GM12873 (cell line): ENCODE results near the gene CSF2RB.

Experiments used
- TF ChIP-seq, protein P1 (sequence below): IDR thresholded peaks from 2 replicates; pipeline ENCODE4 v1.5.1; 2012; ENCODE audit warnings: low read depth, mild to moderate bottlenecking, moderate library complexity, low read length, control low read depth; ENCODE audit not compliant: insufficient read depth; ENCODE audit errors: missing control alignments

The CSF2RB gene

DNA sequence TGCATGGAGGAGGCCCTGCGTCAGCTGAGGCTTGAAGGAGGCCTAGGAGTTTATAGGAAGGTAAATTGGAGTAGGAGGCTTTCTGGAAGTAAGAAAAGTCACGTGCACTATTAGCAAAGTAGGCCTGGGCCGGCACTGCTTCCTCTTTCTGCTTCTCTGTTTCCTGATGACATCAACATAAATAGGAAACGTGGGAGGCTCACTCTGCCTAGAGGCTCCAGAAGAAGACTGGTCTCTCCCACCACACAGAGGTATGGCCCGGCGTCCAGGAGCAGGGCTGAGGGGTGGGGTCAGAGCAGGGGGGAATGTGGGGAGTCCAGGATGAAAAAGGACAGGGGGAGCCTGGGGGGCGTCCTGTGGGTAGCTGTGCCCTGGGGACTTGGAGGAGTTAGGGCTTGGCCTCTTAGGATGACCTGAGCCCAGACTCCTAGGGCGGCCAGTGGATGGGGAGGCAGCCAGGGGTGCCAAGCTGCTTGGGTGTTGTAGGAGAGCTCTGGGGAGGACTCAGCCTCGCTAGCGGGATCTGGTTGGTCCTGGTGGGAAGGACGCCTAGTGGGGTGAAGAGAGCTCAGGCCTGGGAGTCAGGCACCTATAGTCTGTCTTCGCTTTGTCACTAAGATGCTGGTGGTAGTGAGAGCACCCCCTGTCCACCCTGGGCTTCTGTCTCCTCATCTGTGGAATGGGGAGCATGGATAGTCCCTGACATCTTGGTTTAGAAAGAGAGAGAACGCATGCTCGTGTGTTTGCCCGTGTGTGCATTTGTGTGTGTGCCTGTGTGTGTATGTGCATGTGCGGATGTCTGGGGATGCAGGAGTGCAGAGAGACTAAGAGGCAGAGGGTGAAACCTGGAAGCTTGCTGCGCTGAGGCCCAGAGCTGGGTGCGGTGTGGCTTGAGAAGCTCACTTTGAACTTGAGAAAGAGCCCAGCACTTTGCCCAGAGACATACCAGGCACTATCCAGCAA, at the start of gene CSF2RB:
TSS of gene CSF2RB (plus strand) at position 202 of the 963 bp plus-strand sequence. CDS start 8,580 bp downstream, outside the sequence.
- TF ChIP-seq, protein P1, sequence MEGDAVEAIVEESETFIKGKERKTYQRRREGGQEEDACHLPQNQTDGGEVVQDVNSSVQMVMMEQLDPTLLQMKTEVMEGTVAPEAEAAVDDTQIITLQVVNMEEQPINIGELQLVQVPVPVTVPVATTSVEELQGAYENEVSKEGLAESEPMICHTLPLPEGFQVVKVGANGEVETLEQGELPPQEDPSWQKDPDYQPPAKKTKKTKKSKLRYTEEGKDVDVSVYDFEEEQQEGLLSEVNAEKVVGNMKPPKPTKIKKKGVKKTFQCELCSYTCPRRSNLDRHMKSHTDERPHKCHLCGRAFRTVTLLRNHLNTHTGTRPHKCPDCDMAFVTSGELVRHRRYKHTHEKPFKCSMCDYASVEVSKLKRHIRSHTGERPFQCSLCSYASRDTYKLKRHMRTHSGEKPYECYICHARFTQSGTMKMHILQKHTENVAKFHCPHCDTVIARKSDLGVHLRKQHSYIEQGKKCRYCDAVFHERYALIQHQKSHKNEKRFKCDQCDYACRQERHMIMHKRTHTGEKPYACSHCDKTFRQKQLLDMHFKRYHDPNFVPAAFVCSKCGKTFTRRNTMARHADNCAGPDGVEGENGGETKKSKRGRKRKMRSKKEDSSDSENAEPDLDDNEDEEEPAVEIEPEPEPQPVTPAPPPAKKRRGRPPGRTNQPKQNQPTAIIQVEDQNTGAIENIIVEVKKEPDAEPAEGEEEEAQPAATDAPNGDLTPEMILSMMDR = no peak

DNA sequence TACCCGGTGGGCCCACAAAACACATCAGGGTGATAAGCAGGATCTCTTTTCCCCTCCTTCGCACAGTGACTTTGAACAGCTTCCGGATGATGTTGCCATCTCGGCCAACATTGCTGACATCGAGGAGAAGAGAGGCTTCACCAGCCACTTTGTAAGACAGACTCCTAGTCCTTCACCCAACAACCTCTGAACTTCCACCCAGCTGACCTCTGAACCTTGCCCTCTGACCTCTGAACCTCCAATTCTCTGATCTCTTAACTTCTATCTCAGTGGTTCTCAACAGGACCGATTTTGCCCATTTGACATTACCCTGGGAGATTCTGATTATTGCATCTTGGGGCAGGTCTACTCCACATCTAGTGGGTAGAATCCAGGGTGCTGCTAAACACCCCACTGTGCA, 49.4 kb upstream of the CSF2RB start:
- TF ChIP-seq, protein P1 = no peak

DNA sequence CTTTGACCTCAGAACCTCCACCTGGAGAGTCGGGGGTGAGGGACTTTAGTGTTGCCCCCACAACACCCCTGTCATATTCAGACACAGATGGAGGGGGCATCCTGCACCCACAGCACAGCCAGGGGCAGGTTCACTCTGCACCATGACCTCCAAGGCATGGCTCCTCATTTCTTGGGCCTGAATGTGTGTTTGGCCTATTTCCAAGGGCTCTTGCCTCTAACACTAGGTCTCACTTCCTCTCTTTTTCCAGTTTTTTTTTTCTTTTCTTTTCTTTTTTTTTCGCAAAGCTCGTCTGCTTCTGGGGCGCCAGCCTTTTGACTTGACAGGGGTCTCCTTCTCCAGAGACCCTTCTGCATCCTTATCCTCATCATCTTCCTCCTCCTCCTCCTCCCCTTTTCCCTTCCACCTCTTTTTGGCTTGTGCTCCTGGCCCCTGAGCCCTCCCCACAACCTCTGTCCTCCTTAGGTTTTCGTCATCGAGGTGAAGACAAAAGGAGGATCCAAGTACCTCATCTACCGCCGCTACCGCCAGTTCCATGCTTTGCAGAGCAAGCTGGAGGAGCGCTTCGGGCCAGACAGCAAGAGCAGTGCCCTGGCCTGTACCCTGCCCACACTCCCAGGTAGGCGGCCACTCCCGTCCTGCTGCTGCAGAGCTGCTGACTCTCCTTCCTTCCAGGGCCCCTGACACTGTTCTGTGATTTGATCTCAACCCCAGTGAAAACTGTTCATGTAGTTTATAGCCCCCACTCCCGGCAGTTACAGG, 48.8 kb upstream of the CSF2RB start:
- TF ChIP-seq, protein P1 = no peak

DNA sequence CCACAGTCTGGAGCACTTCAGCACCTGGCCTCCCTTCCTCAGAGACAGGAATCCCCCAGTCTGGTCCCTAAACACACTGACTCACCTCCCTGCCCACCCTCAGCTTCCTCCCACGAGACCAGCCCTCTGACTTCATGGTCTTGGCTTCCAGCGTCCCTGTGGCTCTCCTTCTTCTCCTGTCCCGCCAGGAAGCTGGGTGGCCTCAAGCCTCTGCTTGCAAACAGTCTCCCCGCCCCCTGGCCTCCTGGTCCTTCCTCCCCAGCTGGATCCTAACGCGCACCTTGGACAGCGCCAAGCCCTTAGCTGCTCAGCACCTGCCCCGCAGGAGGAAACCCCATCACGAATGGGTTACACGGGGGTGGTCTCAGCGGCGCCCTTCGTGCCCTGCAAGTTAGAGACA, 48.1 kb upstream of the CSF2RB start:
- TF ChIP-seq, protein P1 = no peak

DNA sequence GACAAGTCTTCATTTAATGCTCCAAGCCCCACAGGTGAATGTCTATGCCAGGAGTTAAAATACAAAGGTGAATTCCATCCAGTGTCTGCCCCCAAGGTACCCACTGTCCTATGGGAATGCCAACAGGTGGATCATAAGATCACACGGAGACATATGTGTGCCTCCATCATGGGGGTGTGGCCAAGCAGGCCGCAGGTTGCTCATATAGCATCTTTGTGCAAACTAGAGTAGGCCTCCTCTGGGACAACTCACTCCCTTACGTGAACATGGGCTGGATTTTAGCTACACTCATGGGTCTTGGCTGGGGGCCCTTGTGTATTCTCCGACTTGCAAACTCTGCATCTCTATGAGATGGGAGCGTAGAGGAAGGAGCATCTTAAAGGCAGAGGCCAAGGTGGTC, 45.7 kb upstream of the CSF2RB start:
- TF ChIP-seq, protein P1 = no peak

DNA sequence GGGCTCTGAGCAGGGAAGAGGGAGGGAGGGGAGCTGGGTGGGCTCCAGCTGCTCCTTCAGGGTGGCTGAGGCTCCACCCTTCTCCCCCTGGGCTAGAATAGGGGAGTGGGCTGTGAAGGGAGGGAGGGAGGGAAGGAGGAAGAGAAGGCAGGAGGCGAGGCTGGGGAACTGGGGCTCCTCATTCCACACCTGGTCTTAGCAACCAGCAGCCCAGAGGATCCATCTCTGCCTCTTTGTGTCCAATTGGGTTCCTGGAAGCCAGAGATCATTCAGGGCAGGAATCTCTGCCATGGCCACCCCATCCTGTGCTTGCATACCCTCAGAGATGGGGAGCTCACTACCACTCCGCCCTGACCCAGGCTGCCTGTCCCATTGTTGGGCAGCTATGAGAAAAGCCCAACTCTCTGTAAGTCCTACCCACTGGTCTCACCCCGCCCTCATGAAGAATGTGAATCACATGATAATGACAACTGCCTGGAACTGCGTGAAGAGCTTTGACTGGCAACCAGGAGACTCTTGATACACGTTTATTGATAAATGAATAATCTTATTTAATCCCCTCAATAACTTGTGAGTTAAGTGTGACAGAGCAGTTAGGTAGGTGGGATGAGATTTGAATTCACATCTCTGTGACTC, 44.8 kb upstream of the CSF2RB start:
- TF ChIP-seq, protein P1 = no peak
